HG03064 (cell line): ENCODE data around the gene CYLD.

Source experiments
- ATAC-seq: cut with Tn5 transposase; IDR thresholded peaks from one replicate; pipeline ENCODE4 v1.9.1; 2021; ENCODE audit warnings: low read depth; ENCODE audit not compliant: unreplicated experiment

The CYLD gene

GRCh38 chr16:50841081-50841886, 99.4 kb downstream of the CYLD start:
- no peak for ATAC-seq

- no peak for ATAC-seq
Observed at GRCh38 chr16:50842013-50842505, 100.2 kb downstream of the CYLD start.

DNA sequence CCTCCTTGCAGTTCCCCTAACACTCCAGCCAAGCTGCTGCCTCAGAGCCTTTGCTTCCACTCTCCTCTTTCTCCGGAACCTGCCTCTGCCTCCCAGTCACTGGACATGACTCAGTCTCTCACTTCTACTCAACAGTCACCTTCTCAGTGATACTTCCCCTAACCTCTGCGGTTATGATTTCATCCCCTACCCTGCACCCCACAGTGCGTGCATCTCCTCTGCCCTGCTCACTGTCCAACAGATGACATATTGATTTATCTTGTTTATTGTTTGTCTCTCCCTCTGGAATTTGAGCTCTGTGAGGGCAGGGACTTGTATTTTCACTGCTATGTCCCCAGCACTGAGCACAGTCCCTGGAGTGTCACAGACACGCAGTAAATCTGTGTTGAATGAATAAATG, 100.7 kb downstream of the CYLD start:
- ATAC-seq, result no peak

DNA sequence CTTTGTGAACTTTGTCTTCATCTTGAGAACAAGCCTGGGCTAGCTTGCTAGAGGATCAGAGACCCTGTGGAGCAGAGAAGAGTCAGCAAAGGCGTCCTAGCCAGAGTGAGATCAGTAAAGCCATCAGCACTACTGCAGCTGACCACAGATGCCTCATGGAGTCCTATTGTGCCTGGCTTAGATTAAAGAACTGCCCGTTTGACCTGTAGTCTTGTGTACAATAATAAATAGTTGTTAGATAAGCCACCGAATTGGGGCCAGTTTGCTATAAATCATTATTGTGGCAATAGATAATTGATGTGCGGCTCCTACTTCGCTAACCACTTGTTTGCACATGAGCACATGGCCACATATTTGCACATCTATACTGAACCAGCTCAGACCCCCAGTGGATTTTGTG, 103.0 kb downstream of the CYLD start:
- no peak for ATAC-seq

DNA sequence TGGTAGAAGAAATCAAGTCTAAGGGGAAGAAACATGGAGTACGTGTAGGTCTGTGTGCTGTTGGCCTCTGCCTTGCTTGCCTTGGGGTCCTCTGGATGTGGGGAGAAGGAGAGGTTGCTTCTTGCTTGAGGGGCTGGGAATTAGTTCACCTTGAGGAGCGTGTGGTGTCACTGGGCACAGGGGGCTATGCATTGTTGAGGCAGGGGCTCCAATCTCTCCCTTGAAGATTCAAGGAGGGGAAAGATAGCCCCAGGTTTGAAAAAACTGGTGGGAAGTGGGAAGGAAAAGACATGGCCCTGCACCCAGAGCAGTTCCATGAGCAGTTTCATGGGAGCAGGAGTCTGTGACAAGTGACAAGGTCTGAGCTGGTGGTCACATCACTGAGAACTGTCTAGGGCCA, 103.4 kb downstream of the CYLD start:
- ATAC-seq, result no peak

- ATAC-seq, result no peak
Observed at GRCh38 chr16:50846511-50846910, 104.6 kb downstream of the CYLD start.

DNA sequence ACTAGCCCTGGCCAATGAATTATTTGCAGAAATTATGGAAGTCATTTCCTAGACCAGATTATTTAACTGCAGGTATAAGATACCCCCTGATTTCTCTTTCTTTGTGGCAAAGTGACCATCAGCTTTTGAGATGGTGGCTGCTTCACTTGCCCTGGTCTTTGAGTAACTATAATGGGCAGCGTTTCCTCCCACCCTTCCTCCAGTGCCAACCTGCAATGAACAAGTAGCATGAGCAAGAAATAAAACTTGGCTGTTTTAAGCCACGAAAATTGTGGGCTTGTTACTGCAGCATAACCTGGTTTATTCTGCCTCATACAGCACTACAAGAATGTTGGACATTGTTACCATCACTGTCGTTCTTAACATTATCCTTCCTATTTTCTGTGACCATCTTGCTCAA, 105.3 kb downstream of the CYLD start:
- ATAC-seq, result no peak

GRCh38 chr16:50848755-50849514, 107.0 kb downstream of the CYLD start:
- no peak for ATAC-seq
